Hepatocyte (in vitro differentiated cells): ENCODE measurements around the gene FTCD. TPM values are rescaled to one million over a fixed set of nuclear protein-coding genes. Genes with fewer than 3 reads are reported as not detected.

Source experiments
- DNase-seq: peaks from one replicate; pipeline ENCODE4 v3.0.0-alpha.2; 2016; ENCODE audit warnings: low spot score
- H2AFZ ChIP-seq: fragments of 200-600 bp; sonication (generic); 2 replicates; pipeline ENCODE4 v1.6.0; 2016; ENCODE audit warnings: antibody characterized with exemption, mild to moderate bottlenecking
- H3K27ac ChIP-seq: fragments of 200-600 bp; sonication (generic); 2 replicates; pipeline ENCODE4 v1.5.1; 2016; ENCODE audit warnings: mild to moderate bottlenecking
- H3K27me3 ChIP-seq: fragments of 200-600 bp; sonication (generic); 2 replicates; pipeline ENCODE4 v1.6.1; 2016
- H3K36me3 ChIP-seq: fragments of 200-600 bp; sonication (generic); replicated peaks from 2 replicates; pipeline ENCODE4 v1.5.1; 2016; ENCODE audit warnings: low read depth; ENCODE audit not compliant: insufficient read depth
- H3K4me1 ChIP-seq: fragments of 200-600 bp; sonication (generic); 2 replicates; pipeline ENCODE4 v1.5.1; 2016; ENCODE audit warnings: mild to moderate bottlenecking, moderate library complexity; ENCODE audit not compliant: insufficient read depth
- H3K4me2 ChIP-seq: fragments of 200-600 bp; sonication (generic); 2 replicates; pipeline ENCODE4 v1.6.0; 2016
- H3K4me3 ChIP-seq: fragments of 200-600 bp; sonication (generic); 2 replicates; pipeline ENCODE4 v1.5.1; 2016; ENCODE audit warnings: mild to moderate bottlenecking
- H3K79me2 ChIP-seq: fragments of 200-600 bp; sonication (generic); 2 replicates; pipeline ENCODE4 v1.6.0; 2017; ENCODE audit warnings: mild to moderate bottlenecking
- H3K9me2 ChIP-seq: fragments of 200-600 bp; sonication (generic); replicated peaks from 2 replicates; pipeline ENCODE4 v1.6.0; 2017; ENCODE audit warnings: mild to moderate bottlenecking; ENCODE audit not compliant: insufficient read depth
- H3K9me3 ChIP-seq: fragments of 200-600 bp; sonication (generic); 2 replicates; pipeline ENCODE4 v1.5.1; 2016; ENCODE audit warnings: low read depth, mild to moderate bottlenecking
- H4K20me1 ChIP-seq: fragments of 200-600 bp; sonication (generic); 2 replicates; pipeline ENCODE4 v1.6.0; 2016; ENCODE audit warnings: mild to moderate bottlenecking; ENCODE audit not compliant: insufficient read depth, poor library complexity, severe bottlenecking
- EZH2 ChIP-seq: fragments of 200-600 bp; sonication (generic); IDR thresholded peaks from 2 replicates; pipeline ENCODE4 v1.6.1; 2016; ENCODE audit warnings: antibody characterized with exemption, mild to moderate bottlenecking, borderline replicate concordance
- EZH2phosphoT487 ChIP-seq: fragments of 200-600 bp; sonication (generic); IDR thresholded peaks from one replicate; pipeline ENCODE4 v1.6.1; 2018; ENCODE audit warnings: antibody characterized with exemption, mild to moderate bottlenecking, low read depth, moderate library complexity; ENCODE audit not compliant: unreplicated experiment, severe bottlenecking
- WGBS: methylation state at CpG from one replicate; pipeline ENCODE4 v1.1.6; 2016; ENCODE audit warnings: low lambda C conversion rate; ENCODE audit errors: missing lambda C conversion rate; 5-methylcytosine and 5-hydroxymethylcytosine counted together
- polyA plus RNA-seq: library from polyadenylated mRNA; unstranded; fragments of >200 nt; fragmentation: Nextera tagmentation; extraction: Ambion mirVana; gene quantifications from 2 replicates; pipeline ENCODE4 v1.2.1, GENCODE V29; 2016
- total RNA-seq: library from RNA; depleted of rRNA; stranded (reverse); fragments of >200 nt; gene quantifications from 2 replicates; pipeline ENCODE4 v1.2.3, GENCODE V29; 2014
- TF ChIP-seq, protein P1 (sequence below): fragments of 200-600 bp; sonication (generic); IDR thresholded peaks from 2 replicates; pipeline ENCODE4 v1.5.1; 2016; ENCODE audit warnings: antibody characterized with exemption, mild to moderate bottlenecking; ENCODE audit not compliant: poor library complexity

FTCD gene
- total and polyA plus RNA-seq, 2 experiments from 2014 or later: 27.5 to 76.8 TPM

DNA sequence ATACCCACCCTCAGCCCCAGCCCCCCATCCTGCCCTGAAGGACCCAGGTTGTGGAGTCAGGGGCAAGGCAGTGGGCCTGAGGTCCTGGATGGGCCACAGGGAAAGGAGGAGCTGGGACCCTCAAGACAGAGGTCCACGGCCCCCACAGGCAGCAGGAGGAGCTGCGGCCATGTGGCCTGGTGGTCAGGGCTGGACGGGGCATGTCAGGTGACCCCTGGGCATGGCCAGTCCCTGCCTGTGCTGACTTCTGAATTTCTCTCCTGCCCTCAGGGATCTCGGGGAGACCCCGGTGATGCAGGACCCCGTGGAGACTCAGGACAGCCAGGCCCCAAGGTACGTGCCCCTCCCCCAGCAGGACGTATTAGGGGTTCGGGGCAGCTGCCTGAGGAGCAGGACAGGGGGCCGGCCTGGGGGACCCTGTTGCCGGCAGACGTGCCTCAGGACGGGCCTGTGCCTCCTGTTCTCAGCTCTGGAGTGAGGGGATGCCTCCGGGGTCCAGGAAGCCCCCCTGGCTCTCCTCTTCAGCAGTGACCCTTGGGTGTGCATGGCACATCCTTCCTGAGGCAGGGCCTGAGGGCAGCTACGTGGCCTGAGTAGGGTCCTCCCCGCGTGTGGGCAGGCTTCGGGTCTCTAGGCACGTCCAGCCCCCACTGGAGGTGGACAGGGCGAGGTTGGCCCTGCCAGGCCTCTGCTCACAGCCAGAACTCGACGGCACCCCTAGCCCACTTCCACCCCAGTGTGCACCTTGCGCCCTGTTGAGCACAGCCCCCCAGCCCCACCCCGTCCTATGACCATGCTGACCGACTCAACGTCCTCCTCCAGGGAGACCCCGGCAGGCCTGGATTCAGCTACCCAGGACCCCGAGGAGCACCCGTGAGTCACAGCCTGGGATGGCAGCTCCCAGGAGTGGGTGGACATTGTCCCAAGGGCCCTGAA is 33.8 kb downstream of the FTCD start:
- Histone ChIP-seq H3K36me3 (no peaks in the 10 kb centered on the region), H4K20me1 (no peaks in the 10 kb centered on the region), H3K9me2 (no peaks in the 10 kb centered on the region), H3K4me1 (no peaks in the 10 kb centered on the region), H2AFZ (no peak overlapping the region), H3K4me2 (no peak overlapping the region), H3K4me3 (no peak overlapping the region), H3K27ac (no peak overlapping the region), H3K9me3 (no peaks in the 10 kb centered on the region), H3K27me3 (no peaks in the 10 kb centered on the region), H3K79me2 (no peaks in the 10 kb centered on the region)
- 95% methylated on average over 22 of the region's 29 CpGs for WGBS
- no peak for DNase-seq
- TF ChIP-seq EZH2 (no peak), EZH2phosphoT487 (no peak)
- TF ChIP-seq, protein P1, sequence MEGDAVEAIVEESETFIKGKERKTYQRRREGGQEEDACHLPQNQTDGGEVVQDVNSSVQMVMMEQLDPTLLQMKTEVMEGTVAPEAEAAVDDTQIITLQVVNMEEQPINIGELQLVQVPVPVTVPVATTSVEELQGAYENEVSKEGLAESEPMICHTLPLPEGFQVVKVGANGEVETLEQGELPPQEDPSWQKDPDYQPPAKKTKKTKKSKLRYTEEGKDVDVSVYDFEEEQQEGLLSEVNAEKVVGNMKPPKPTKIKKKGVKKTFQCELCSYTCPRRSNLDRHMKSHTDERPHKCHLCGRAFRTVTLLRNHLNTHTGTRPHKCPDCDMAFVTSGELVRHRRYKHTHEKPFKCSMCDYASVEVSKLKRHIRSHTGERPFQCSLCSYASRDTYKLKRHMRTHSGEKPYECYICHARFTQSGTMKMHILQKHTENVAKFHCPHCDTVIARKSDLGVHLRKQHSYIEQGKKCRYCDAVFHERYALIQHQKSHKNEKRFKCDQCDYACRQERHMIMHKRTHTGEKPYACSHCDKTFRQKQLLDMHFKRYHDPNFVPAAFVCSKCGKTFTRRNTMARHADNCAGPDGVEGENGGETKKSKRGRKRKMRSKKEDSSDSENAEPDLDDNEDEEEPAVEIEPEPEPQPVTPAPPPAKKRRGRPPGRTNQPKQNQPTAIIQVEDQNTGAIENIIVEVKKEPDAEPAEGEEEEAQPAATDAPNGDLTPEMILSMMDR: no peak

DNA sequence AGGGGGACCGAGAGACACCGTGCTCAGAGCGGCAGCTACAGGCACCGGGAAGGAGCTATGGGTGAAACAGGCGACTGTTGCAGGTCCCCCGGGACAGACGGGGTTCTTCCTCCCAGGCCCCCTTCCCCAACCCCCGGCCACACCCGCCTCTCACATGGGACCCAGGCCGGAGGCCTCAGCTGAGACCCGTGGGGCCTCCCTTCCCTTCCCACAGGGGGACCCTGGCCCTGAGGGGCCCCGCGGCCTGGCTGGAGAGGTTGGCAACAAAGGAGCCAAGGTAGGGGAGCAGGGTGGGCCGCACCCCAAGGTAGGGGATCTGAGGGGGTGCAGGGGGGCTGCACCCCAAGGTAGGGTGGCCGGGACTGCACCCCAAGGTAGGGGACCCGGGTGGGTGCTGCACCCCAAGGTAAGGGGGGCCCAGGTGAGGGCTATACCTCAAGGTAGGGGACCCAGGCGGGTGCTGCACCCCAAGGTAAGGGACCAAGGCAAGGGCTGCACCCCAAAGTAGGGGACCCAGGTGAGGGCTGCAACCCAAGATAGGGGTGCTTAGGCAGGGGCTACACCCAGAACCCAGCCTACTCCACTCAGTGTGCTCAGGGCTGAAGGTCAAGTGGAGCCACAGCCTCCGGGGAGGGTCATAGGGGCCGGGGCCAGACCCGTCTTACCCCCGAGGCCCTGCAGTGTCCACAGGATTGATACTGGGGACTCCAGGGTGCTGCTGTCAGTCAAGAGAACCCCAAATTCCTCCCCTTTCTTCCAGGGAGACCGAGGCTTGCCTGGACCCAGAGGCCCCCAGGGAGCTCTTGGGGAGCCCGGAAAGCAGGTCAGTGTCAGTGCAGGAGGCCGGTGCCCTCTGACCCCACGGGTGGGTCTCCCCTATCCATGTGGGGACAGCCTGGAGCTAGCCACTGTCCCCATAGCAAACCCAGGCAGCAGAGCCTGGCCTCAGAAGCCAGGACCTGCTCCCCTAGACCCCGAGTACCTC is 34.8 kb downstream of the FTCD start:
- H3K27me3 ChIP-seq: no peaks in the 10 kb centered on the region
- H3K9me2 ChIP-seq: no peaks in the 10 kb centered on the region
- H3K36me3 ChIP-seq: no peaks in the 10 kb centered on the region
- no peak overlapping the region for H2AFZ ChIP-seq
- H3K4me1 ChIP-seq: no peaks in the 10 kb centered on the region
- no peak overlapping the region for H3K4me3 ChIP-seq
- 96% methylated on average over 23 of the region's 26 CpGs for WGBS
- no peak overlapping the region for H3K4me2 ChIP-seq
- no peaks in the 10 kb centered on the region for H3K9me3 ChIP-seq
- no peak overlapping the region for H3K27ac ChIP-seq
- H4K20me1 ChIP-seq: no peaks in the 10 kb centered on the region
- DNase-seq: no peak
- H3K79me2 ChIP-seq: no peaks in the 10 kb centered on the region
- TF ChIP-seq, protein P1: no peak
- TF ChIP-seq EZH2: no peak
- TF ChIP-seq EZH2phosphoT487: no peak

DNA sequence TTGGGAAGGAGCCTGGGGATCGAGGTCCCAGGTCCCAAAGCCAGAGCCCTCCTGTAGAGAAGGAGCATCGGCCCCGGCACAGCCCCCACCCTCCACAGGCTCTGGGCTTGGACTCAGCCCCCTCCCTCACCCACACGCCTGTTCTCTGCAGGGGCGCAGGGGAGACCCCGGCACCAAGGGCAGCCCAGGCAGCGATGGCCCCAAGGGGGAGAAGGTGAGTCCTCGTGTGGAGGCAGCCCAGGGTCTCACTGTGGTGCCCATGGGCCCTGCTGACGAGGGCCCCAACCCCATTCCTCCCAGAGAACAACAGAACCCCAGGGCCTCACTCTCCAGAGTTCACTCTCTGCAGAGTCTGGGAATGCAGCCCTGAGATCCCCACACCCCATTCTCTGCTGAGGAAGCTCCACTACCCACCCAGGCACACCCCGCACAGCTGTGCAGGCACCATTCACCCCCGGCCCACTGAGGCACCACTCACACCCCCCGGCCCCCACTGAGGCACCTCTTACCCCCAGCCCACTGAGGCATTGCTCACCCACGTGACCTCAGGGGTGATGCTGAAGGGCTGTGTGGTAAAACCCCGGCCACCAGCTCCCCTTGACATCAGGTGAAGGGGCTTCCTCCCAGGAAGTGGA is 35.6 kb downstream of the FTCD start:
- TF ChIP-seq EZH2phosphoT487 (no peak), EZH2 (no peak)
- TF ChIP-seq, protein P1: no peak
- no peaks in the 10 kb centered on the region for H4K20me1 ChIP-seq
- no peak overlapping the region for H3K4me2 ChIP-seq
- no peaks in the 10 kb centered on the region for H3K27me3 ChIP-seq
- no peak for DNase-seq
- H3K9me3 ChIP-seq: no peaks in the 10 kb centered on the region
- no peak overlapping the region for H3K27ac ChIP-seq
- H3K79me2 ChIP-seq: no peaks in the 10 kb centered on the region
- 96% methylated on average over 12 of the region's 14 CpGs for WGBS
- no peak overlapping the region for H2AFZ ChIP-seq
- no peaks in the 10 kb centered on the region for H3K36me3 ChIP-seq
- H3K9me2 ChIP-seq: no peaks in the 10 kb centered on the region
- no peak overlapping the region for H3K4me3 ChIP-seq
- no peaks in the 10 kb centered on the region for H3K4me1 ChIP-seq
